Pulmonary artery endothelial cell (primary cell): Measurements from ENCODE around the gene DLK2. TPM values are rescaled to one million over a fixed set of nuclear protein-coding genes. Genes with fewer than 3 reads are reported as not detected.
"Not testable (repeated sequence)": the region's sequence is repeated elsewhere in the genome, so short reads cannot be mapped to it uniquely, and the experiment has no call there.

Experiments
- DNase-seq: peaks from one replicate; pipeline ENCODE4 v3.0.0-alpha.2; 2011; ENCODE audit warnings: low read depth, low spot score
- total RNA-seq: library from RNA; depleted of rRNA; stranded (reverse); fragments of >200 nt; gene quantifications from 2 replicates; pipeline ENCODE4 v1.2.3, GENCODE V29; 2014

Gene DLK2
- 0.13 and 0.25 TPM in 2 replicates for total RNA-seq

DNA sequence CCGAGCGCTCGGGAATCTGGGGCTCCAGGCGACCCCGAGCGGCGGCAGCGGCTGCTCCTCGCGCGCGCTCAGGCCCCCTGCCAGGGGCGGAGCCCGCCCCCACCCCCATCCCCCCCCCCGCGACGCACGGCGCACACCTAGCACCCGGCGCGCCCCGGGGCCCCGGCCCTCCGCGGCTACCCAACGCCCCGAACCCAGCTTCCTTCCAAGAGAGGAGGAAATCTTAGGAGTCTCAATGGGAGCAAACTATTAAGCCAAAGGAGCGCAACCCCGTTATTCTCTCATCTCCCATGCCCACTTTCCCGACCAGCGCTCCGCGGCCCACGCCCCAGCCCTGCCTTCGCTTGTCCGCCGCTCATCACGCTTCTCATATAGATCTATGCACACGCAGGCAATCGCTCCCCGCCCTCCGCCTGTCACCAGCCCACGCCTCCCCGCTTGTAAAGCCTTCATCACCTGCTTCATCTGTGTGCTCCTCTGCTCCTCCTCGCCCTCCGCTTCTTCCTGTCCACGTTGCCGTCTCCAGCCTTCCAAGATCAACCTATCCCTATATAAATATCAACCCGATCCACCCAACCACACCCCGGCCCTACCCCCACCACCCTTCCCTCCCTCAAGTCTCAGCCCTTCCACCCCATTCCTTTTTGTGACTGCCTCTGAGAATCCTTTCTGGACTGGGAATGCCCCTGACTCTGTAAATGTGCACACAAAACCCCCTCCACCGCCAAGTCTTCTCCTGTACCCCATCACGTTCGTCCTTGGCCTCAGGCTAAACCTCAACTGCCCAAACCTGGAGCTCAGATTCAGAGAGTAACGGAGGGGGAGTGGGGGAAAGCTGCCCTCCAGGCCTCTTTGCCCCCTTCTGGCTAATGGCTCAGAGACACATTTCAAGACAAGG lies at the start of gene DLK2:
DLK2 (minus strand) TSS at position 18 of the 898 bp plus-strand sequence. CDS start 723 bp downstream, outside the sequence.
- DNase-seq = no peak

DNA sequence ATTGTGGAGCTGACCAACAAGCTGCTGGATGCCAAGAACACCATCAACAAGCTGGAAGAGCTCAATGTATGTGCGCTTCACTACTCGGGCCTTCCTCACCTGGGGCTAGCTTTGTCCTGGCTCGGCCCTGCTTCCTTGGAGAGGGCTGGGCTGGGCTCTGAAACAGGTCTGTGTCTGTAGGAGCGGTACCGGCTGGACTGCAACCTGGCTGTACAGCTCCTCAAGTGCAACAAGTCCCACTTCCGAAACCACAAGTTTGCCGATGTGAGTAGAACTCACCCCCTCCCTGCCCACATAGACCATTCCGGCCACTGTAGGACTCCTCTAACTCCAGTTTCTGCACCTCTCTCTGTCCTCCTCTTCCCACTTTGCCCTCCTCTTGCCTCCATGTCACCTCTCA lies 48.1 kb upstream of the DLK2 start:
- DNase-seq = no peak

- no peak for DNase-seq
Observed at GRCh38 chr6:43502666-43503065, 47.3 kb upstream of the DLK2 start.

DNA sequence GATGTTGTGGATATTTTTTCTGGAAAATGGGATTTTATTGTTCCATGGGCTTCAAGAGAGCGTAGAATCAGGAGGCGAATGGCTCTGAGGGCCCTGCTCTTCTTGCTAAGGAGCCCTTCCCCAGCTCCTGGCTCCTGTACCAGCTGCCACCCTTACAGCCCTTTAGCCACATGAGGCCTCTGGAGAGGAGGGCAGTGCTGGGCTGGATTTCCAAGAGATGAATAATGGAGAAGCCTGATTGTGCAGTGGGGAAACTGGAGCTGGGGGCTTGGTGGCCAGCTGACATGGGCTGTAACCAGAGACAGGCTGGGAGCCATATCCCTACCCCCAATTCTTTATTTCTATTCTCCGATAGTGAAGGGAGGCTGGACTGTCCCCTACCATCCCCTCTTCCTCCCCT lies 45.6 kb upstream of the DLK2 start:
- DNase-seq = no peak

- DNase-seq = peak; percentile 29
Observed at GRCh38 chr6:43499028-43499815, 43.9 kb upstream of the DLK2 start.

- DNase-seq = not testable (repeated sequence)
Observed at GRCh38 chr6:43498291-43498690, 42.9 kb upstream of the DLK2 start.

DNA sequence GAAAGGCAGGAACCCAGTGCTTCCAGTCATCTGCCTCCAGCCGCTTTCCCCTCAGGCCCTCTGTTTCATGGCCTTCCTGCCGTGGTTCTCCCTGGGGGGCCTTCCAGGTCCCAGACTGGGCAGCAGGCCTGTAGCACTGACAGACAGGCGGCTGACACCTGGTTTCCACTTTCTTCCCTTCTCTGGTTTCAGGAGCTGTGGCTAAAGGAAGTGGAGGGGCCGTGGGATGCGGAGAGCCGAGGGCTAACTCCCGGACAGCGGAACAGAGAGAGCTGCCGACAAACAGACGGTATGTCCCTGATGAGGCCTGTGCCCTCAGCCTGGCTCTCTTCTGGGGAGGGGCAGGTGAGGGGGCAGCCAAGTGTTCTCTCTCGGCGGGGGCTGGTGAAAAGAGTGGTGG lies 42.3 kb upstream of the DLK2 start:
- no peak for DNase-seq

GRCh38 chr6:43497129-43497396 lies 41.7 kb upstream of the DLK2 start:
- no peak for DNase-seq

- DNase-seq = no peak
Observed at GRCh38 chr6:43496370-43497128, 41.2 kb upstream of the DLK2 start.

GRCh38 chr6:43495409-43495941 lies 40.1 kb upstream of the DLK2 start:
- DNase-seq = no peak

DNA sequence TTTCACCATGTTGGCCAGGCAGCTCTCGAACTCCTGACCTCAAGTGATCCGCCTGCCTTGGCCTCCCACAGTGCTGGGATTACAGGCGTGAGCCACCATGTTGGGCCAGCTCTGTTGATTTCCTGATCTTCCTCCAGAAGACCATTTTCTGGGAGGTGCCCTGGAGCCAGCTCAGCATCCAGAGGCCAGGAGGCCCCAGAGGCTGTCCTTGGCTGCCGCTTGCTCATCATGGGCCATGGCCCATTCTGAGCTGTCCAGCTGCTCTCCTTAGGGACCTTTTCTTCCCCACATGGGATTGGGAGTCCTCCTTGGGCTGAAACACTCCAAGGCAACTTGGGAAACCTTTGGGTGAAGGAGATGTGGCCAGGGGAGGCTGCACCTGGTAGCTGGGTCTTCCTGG lies 39.4 kb upstream of the DLK2 start:
- no peak for DNase-seq

DNA sequence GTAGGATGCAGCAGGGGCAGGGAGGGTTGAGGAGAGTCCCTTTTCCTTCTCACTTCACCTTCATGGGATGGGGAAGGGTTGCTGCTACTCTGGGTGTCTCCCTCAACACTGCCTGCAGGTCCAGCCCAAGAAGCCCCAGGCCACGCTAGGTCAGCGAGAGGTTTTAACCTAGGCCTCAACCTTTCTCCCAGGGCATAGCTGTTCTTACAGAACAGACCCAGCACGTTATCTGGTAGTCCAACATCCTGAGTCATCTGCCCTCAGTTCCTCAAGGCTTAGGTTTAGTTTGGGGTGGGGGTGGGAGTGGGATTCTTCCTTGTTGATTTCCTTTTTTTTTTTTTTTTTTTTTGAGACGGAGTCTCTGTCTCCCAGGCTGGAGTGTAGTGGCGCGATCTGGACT lies 39.0 kb upstream of the DLK2 start:
- DNase-seq = no peak

GRCh38 chr6:43493833-43494232 lies 38.5 kb upstream of the DLK2 start:
- no peak for DNase-seq

- no peak for DNase-seq
Observed at GRCh38 chr6:43493230-43493629, 37.9 kb upstream of the DLK2 start.

DNA sequence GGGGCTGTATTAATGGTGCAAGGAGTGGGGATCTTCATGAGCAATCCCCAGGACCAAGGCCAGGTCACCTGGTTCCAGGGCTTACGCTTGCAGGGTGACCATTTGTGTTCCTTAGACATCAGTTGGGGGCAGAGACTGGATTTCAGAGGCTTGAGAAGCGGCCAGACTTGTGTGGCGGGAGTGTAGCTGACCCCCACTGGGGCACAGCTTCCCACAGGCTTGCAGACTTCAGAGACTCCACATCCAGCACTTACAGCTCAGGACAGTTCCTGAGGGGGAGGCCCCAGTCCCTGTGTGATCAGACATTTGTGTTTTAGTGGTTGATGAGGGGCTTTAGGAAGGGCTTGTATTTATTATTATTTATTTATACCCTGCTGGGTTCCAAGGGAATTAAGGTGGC lies 37.3 kb upstream of the DLK2 start:
- no peak for DNase-seq

GRCh38 chr6:43491750-43492661 lies 36.7 kb upstream of the DLK2 start:
- no peak for DNase-seq

GRCh38 chr6:43490523-43490939 lies 35.2 kb upstream of the DLK2 start:
- DNase-seq = no peak

- DNase-seq = no peak
Observed at GRCh38 chr6:43489277-43490072, 34.1 kb upstream of the DLK2 start.

DNA sequence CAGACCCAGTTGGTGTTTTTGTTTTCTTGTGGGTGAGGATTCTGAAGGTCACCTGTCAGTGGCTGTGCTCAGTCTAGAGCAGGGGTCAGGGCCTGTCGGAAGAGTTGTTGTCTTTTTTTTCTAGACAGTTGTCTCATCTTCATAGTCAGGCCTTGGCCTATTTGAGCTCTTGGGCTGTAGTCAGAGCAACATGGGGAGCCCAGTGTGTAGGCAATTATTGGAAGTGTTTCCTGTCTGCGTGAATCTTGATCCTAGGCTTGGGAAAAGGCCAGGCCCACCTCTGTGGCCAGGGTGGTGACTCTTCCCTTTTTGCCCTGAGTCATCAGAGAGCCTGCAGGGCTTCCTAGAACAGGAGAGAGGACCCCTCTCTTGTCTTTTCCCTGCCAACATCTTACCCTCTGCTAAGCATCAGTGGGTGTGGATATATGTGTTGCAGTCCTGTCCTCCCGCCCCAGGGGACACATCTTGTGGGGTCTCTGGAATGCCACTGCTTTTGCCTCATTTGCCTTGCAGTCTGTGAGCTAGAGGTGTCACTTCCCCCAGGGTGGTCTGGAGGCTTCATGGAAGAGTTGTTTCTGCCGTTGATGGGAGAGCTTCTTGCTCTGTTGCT lies 33.4 kb upstream of the DLK2 start:
- DNase-seq = no peak
